Right lobe of liver (tissue), 4 donors: ENCODE results near the gene TRPC3.

Experiments
- POLR2A ChIP-seq: fragments of 450-650 bp; IDR thresholded peaks from one replicate; pipeline ENCODE4 v1.6.1; 2017; ENCODE audit warnings: antibody characterized with exemption, mild to moderate bottlenecking
- TF ChIP-seq, protein P1 (sequence below), 4 donors: fragments of 200-600 bp in 3 of 4; fragments of 450-650 bp in 1 of 4; IDR thresholded peaks; one replicate each; pipeline versions ENCODE4 v1.5.1 to v1.8.0; 2016 to 2022; ENCODE audit warnings: antibody characterized with exemption in 4 of 4, mild to moderate bottlenecking in 2 of 4
- donor health status: DM: no; HTN: no; CAD: no.
- donor health status: DM: no; HTN: no; CAD: no.
- donor health status: DM: no; HTN: yes; CAD: no.

DNA sequence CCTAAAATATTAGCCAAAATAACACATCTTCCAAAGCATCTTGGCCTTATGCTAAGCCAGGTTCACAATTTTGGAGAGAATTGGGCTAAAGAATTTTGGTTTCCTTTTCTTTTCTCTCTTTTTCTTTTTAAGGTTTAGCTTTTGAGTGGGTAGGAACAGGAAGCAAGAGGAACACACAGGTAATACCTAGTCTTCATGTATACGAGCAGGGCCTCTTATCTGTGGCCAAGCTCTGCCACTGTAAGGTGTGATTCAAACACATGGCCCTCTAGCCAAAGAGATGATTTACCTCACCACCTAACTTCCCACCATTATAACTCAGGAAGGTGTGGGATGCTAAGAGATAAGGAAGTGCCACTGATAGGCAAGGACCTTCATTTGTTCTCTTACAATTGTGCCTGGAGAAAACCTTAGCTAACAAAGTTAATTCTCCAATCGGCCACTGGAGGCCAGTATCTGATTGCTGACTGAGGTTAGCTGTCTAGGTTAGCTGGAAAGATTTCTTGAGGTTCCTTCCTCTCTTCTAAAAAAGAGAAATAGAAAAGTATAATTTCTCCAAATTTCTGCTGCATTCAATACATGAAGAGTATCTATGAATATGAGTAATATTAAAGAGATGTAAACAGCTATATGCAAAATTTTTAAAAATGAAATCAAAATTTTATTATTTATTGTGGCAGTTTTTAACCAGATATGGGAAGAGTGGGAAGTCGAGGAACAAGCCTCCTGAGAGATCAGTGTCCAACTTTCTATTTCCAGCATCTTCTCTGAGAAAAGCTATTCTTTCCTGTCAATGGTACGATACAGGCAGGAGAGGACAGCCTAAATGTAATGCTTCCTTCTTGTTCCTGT, 51.5 kb downstream of the TRPC3 start:
- TF ChIP-seq, protein P1, sequence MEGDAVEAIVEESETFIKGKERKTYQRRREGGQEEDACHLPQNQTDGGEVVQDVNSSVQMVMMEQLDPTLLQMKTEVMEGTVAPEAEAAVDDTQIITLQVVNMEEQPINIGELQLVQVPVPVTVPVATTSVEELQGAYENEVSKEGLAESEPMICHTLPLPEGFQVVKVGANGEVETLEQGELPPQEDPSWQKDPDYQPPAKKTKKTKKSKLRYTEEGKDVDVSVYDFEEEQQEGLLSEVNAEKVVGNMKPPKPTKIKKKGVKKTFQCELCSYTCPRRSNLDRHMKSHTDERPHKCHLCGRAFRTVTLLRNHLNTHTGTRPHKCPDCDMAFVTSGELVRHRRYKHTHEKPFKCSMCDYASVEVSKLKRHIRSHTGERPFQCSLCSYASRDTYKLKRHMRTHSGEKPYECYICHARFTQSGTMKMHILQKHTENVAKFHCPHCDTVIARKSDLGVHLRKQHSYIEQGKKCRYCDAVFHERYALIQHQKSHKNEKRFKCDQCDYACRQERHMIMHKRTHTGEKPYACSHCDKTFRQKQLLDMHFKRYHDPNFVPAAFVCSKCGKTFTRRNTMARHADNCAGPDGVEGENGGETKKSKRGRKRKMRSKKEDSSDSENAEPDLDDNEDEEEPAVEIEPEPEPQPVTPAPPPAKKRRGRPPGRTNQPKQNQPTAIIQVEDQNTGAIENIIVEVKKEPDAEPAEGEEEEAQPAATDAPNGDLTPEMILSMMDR (IDR thresholded peaks at IDR 0.05), result peak; percentile 70 to 74 (median 72)
- TF ChIP-seq POLR2A, result no peak
